ENCODE results near the gene DSCAM. TPM values are rescaled to one million over a fixed set of nuclear protein-coding genes. Genes with fewer than 3 reads are reported as not detected.

Gene DSCAM
- total and polyA plus RNA-seq, 8 donors: 0.37 TPM; not detected in 7

DNA sequence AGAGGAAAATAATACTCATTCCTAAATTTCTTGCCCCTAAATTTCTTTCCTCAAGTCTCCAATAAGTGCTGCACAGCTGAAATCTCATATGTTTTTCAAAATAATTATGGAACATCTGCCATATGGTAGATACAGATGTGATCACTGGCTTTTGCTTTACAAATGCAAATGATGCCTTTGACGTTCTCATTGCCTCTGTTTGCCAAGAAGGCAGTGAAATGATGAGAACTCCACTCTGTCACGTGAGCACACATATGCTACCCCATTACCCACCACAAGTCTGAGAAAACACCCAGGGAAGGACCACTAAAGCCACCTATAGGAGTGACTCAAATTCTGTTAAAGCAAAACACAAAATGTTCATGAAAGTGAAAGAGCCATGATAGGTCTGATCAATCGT is 43.9 kb downstream of the DSCAM start:
- Histone ChIP-seq H3K9me3 (peaks cover 5 to 39% (median 27%) of the 10 kb centered on the region in 4 donors), H3K27me3 (no peaks in the 10 kb centered on the region), H3K4me3 (no peak overlapping the region), H3K4me1 (no peaks in the 10 kb centered on the region), H3K36me3 (no peaks in the 10 kb centered on the region), H3K27ac (no peak overlapping the region)
- DNase-seq: peak in 1 of 2 donors; percentile 16
- TF ChIP-seq, protein P1, sequence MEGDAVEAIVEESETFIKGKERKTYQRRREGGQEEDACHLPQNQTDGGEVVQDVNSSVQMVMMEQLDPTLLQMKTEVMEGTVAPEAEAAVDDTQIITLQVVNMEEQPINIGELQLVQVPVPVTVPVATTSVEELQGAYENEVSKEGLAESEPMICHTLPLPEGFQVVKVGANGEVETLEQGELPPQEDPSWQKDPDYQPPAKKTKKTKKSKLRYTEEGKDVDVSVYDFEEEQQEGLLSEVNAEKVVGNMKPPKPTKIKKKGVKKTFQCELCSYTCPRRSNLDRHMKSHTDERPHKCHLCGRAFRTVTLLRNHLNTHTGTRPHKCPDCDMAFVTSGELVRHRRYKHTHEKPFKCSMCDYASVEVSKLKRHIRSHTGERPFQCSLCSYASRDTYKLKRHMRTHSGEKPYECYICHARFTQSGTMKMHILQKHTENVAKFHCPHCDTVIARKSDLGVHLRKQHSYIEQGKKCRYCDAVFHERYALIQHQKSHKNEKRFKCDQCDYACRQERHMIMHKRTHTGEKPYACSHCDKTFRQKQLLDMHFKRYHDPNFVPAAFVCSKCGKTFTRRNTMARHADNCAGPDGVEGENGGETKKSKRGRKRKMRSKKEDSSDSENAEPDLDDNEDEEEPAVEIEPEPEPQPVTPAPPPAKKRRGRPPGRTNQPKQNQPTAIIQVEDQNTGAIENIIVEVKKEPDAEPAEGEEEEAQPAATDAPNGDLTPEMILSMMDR (IDR thresholded peaks at IDR 0.05): no peak
- TF ChIP-seq POLR2A (IDR thresholded peaks at IDR 0.05): no peak
- TF ChIP-seq POLR2AphosphoS5 (IDR thresholded peaks at IDR 0.05): no peak
- TF ChIP-seq EP300 (IDR thresholded peaks at IDR 0.05): no peak
- WGBS, 5 donors: 53 to 60% (median 57%) methylated on average over 3 of the region's 3 CpGs
- intact Hi-C loops (cut with DNase I; ENCODE audit: low total_unique reads): no loop called here

DNA sequence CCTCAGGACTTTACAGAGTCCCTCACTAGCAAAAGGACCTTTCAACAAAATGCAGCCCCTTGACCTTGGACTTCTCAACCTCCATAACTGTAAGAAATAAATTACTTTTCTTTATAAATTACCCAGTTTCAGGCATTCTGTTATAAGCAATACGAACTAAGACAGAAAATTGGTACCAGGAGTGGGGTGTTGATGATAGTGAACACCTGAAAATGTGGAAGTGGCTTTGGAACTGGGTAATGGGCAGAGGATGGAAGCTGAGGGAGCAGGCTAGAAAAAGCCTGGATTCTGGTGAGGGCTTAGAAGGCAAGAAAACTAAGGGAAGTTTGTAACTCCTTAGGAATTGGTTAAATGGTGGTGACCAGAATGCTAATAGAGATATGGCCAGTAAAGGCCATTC is 46.8 kb downstream of the DSCAM start:
- H3K9me3 ChIP-seq: peaks cover 5 to 41% (median 27%) of the 10 kb centered on the region in 4 donors
- DNase-seq: no peak
- 68 to 78% (median 75%) methylated on average over 1 of the region's 1 CpG for whole genome bisulfite sequencing, 5 donors
- no peak overlapping the region for H3K27ac ChIP-seq
- H3K27me3 ChIP-seq: no peaks in the 10 kb centered on the region
- H3K4me3 ChIP-seq: no peak overlapping the region
- no peak for TF ChIP-seq EP300 (IDR thresholded peaks at IDR 0.05)
- no peak for TF ChIP-seq POLR2AphosphoS5 (IDR thresholded peaks at IDR 0.05)
- no peak for TF ChIP-seq POLR2A (IDR thresholded peaks at IDR 0.05)
- TF ChIP-seq, protein P1 (IDR thresholded peaks at IDR 0.05): no peak
- intact Hi-C loops (cut with DNase I; ENCODE audit: low total_unique reads): no loop called here
- H3K36me3 ChIP-seq: no peaks in the 10 kb centered on the region
- no peaks in the 10 kb centered on the region for H3K4me1 ChIP-seq

DNA sequence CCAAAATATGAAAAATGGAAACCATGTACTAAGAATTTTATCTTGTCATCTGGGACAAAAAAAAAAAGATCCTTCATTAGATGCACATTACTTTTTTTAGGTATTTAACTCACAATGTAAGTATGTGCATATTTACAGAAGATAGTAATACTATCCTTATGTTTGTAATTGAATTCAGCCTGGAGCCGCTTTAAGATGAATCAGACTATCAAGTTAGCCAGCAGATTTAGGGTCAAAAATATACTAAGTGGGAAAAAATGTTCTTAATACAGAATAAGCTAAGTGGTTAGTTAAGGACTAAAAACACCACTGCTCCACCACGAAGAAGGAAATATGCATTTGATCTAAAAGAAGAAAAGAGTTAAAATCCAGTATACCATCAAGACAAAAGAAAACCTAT is 49.1 kb downstream of the DSCAM start:
- TF ChIP-seq POLR2AphosphoS5 (IDR thresholded peaks at IDR 0.05): no peak
- no peak for TF ChIP-seq POLR2A (IDR thresholded peaks at IDR 0.05)
- no peak for TF ChIP-seq EP300 (IDR thresholded peaks at IDR 0.05)
- TF ChIP-seq, protein P1 (IDR thresholded peaks at IDR 0.05): no peak
- no peak overlapping the region for H3K27ac ChIP-seq
- no peaks in the 10 kb centered on the region for H3K4me1 ChIP-seq
- no peaks in the 10 kb centered on the region for H3K36me3 ChIP-seq
- intact Hi-C loops (cut with DNase I; ENCODE audit: low total_unique reads): no loop called here
- DNase-seq: no peak
- peaks cover 5 to 41% (median 27%) of the 10 kb centered on the region in 4 donors for H3K9me3 ChIP-seq
- H3K27me3 ChIP-seq: no peaks in the 10 kb centered on the region
- WGBS, 5 donors: 65 to 86% (median 82%) methylated on average over 2 of the region's 2 CpGs
- H3K4me3 ChIP-seq: no peak overlapping the region

DNA sequence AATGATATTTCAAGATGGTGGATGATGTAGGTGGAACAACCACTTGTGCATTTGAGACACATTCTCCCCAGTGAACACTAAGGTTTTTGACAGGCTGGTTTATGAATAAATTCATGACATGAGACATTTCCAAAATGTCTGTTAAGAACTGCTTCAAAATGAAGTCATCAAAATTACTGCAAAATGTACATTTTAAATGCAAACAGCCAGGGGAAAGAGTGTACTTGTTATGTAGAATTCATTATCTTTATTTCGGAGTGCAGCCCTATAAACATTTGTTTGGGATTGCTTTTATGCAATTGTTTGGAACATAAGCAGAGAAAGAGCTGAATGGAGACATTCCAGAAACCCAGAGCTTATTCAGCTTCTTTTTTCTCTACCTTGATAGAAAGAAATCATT is 49.5 kb downstream of the DSCAM start:
- Histone ChIP-seq H3K27me3 (no peaks in the 10 kb centered on the region), H3K9me3 (peaks cover 5 to 40% (median 27%) of the 10 kb centered on the region in 4 donors), H3K4me1 (no peaks in the 10 kb centered on the region), H3K36me3 (no peaks in the 10 kb centered on the region), H3K4me3 (no peak overlapping the region), H3K27ac (no peak overlapping the region)
- intact Hi-C loops (cut with DNase I; ENCODE audit: low total_unique reads): no loop called here
- no peak for DNase-seq
- WGBS, 5 donors: 71 to 84% (median 73%) methylated on average over 1 of the region's 1 CpG
- no peak for TF ChIP-seq EP300 (IDR thresholded peaks at IDR 0.05)
- no peak for TF ChIP-seq POLR2A (IDR thresholded peaks at IDR 0.05)
- no peak for TF ChIP-seq POLR2AphosphoS5 (IDR thresholded peaks at IDR 0.05)
- TF ChIP-seq, protein P1 (IDR thresholded peaks at IDR 0.05): no peak
